Urinary bladder (tissue), 4 donors: ENCODE data around the gene CCDC34. TPM values are rescaled to one million over a fixed set of nuclear protein-coding genes. Genes with fewer than 3 reads are reported as not detected.

Source experiments
- DNase-seq: peaks from one replicate; pipeline ENCODE4 v3.0.0-alpha.2; 2015; ENCODE audit errors: extremely low spot score
- H3K27ac ChIP-seq: one replicate; pipeline ENCODE4 v1.5.1; 2013; ENCODE audit warnings: low read depth, mild to moderate bottlenecking, moderate library complexity
- H3K36me3 ChIP-seq: one replicate; pipeline ENCODE4 v1.6.1; 2013; ENCODE audit warnings: mild to moderate bottlenecking, moderate library complexity; ENCODE audit not compliant: insufficient read depth
- H3K4me1 ChIP-seq: one replicate; pipeline ENCODE4 v1.6.1; 2013; ENCODE audit warnings: mild to moderate bottlenecking, moderate library complexity; ENCODE audit not compliant: insufficient read depth
- H3K4me3 ChIP-seq: one replicate; pipeline ENCODE4 v1.5.1; 2013; ENCODE audit warnings: low read depth, low read length
- WGBS: extraction: QIAGEN DNeasy Blood & Tissue Kit; methylation state at CpG from one replicate; pipeline ENCODE4 v1.1.7; 2013; 5-methylcytosine and 5-hydroxymethylcytosine counted together
- polyA plus RNA-seq: library from polyadenylated mRNA; stranded (reverse); fragments of 200-250 nt; gene quantifications from one replicate; pipeline ENCODE4 v1.2.3, GENCODE V29; 2013
- total RNA-seq: library from RNA; depleted of rRNA; stranded (reverse); fragments of >200 nt; gene quantifications from one replicate; pipeline ENCODE4 v1.2.3, GENCODE V29; 2014
- donor health status: healthy with polysubstance abuse.
- donor health status: healthy.

CCDC34 gene
- total and polyA plus RNA-seq, 2 donors: 3.2 to 10.2 TPM

GRCh38 chr11:27401280-27401832, 38.3 kb upstream of the CCDC34 start:
- H3K27ac ChIP-seq: no peak overlapping the region
- no peaks in the 10 kb centered on the region for H3K36me3 ChIP-seq
- 83% methylated on average over 5 of the region's 5 CpGs for WGBS
- DNase-seq: no peak
- no peak overlapping the region for H3K4me3 ChIP-seq
- peaks cover 2% of the 10 kb centered on the region for H3K4me1 ChIP-seq

GRCh38 chr11:27398400-27398770, 35.4 kb upstream of the CCDC34 start:
- no peak overlapping the region for H3K4me3 ChIP-seq
- peaks cover 2% of the 10 kb centered on the region for H3K4me1 ChIP-seq
- no peaks in the 10 kb centered on the region for H3K36me3 ChIP-seq
- no peak overlapping the region for H3K27ac ChIP-seq
- DNase-seq: no peak
- 93% methylated on average over 3 of the region's 3 CpGs for WGBS

GRCh38 chr11:27397624-27398399, 34.8 kb upstream of the CCDC34 start:
- Histone ChIP-seq H3K27ac (no peak overlapping the region), H3K4me1 (peaks cover 2% of the 10 kb centered on the region), H3K36me3 (no peaks in the 10 kb centered on the region), H3K4me3 (no peak overlapping the region)
- WGBS: 76% methylated on average over 9 of the region's 9 CpGs
- DNase-seq: no peak

GRCh38 chr11:27396259-27396839, 33.3 kb upstream of the CCDC34 start:
- DNase-seq: no peak
- WGBS: 77% methylated on average over 3 of the region's 3 CpGs
- no peak overlapping the region for H3K27ac ChIP-seq
- no peak overlapping the region for H3K4me3 ChIP-seq
- H3K4me1 ChIP-seq: no peaks in the 10 kb centered on the region
- H3K36me3 ChIP-seq: no peaks in the 10 kb centered on the region

- Histone ChIP-seq H3K27ac (no peak overlapping the region), H3K4me1 (no peaks in the 10 kb centered on the region), H3K4me3 (no peak overlapping the region), H3K36me3 (no peaks in the 10 kb centered on the region)
- WGBS: 29% methylated on average over 7 of the region's 7 CpGs
- DNase-seq: no peak
Observed at GRCh38 chr11:27395556-27396258, 32.7 kb upstream of the CCDC34 start.

- Histone ChIP-seq H3K4me1 (no peaks in the 10 kb centered on the region), H3K27ac (no peak overlapping the region), H3K36me3 (no peaks in the 10 kb centered on the region), H3K4me3 (no peak overlapping the region)
- DNase-seq: no peak
- WGBS: 68% methylated on average over 4 of the region's 4 CpGs
Observed at GRCh38 chr11:27394781-27395228, 31.8 kb upstream of the CCDC34 start.

GRCh38 chr11:27392278-27393114, 29.5 kb upstream of the CCDC34 start:
- Histone ChIP-seq H3K4me3 (no peak overlapping the region), H3K36me3 (no peaks in the 10 kb centered on the region), H3K27ac (no peak overlapping the region), H3K4me1 (no peaks in the 10 kb centered on the region)
- DNase-seq: no peak
- 67% methylated on average over 4 of the region's 4 CpGs for WGBS

GRCh38 chr11:27391331-27392015, 28.5 kb upstream of the CCDC34 start:
- Histone ChIP-seq H3K27ac (no peak overlapping the region), H3K4me3 (no peak overlapping the region), H3K36me3 (no peaks in the 10 kb centered on the region), H3K4me1 (no peaks in the 10 kb centered on the region)
- no peak for DNase-seq
- WGBS: 90% methylated on average over 5 of the region's 5 CpGs

GRCh38 chr11:27390318-27391295, 27.6 kb upstream of the CCDC34 start:
- no peak for DNase-seq
- Histone ChIP-seq H3K27ac (no peak overlapping the region), H3K36me3 (no peaks in the 10 kb centered on the region), H3K4me3 (no peak overlapping the region), H3K4me1 (no peaks in the 10 kb centered on the region)
- 90% methylated on average over 6 of the region's 6 CpGs for WGBS

- Histone ChIP-seq H3K4me3 (no peak overlapping the region), H3K4me1 (no peaks in the 10 kb centered on the region), H3K36me3 (no peaks in the 10 kb centered on the region), H3K27ac (no peak overlapping the region)
- DNase-seq: no peak
- WGBS: 79% methylated on average over 1 of the region's 1 CpG
Observed at GRCh38 chr11:27388869-27389268, 25.9 kb upstream of the CCDC34 start.

- no peak for DNase-seq
- no peak overlapping the region for H3K4me3 ChIP-seq
- 61% methylated on average over 2 of the region's 2 CpGs for WGBS
- H3K27ac ChIP-seq: no peak overlapping the region
- H3K36me3 ChIP-seq: no peaks in the 10 kb centered on the region
- H3K4me1 ChIP-seq: no peaks in the 10 kb centered on the region
Observed at GRCh38 chr11:27388001-27388400, 25.0 kb upstream of the CCDC34 start.

GRCh38 chr11:27387362-27387761, 24.3 kb upstream of the CCDC34 start:
- Histone ChIP-seq H3K4me3 (no peak overlapping the region), H3K4me1 (no peaks in the 10 kb centered on the region), H3K36me3 (no peaks in the 10 kb centered on the region), H3K27ac (no peak overlapping the region)
- DNase-seq: no peak
- 64% methylated on average over 2 of the region's 2 CpGs for WGBS
